Ishikawa (cell line): ENCODE data around the gene PEX1.

Experiments used
- CEBPB ChIP-seq: IDR thresholded peaks from 2 replicates; pipeline ENCODE4 v1.6.1; 2012
- EP300 ChIP-seq: IDR thresholded peaks from 2 replicates; pipeline ENCODE4 v1.6.1; 2012; ENCODE audit warnings: borderline replicate concordance
- FOXM1 ChIP-seq: IDR thresholded peaks from 2 replicates; pipeline ENCODE4 v1.6.1; 2012; ENCODE audit warnings: low read depth, borderline replicate concordance
- RAD21 ChIP-seq: IDR thresholded peaks from 2 replicates; pipeline ENCODE4 v1.6.1; 2012; ENCODE audit warnings: low read depth
- TAF1 ChIP-seq: IDR thresholded peaks from 2 replicates; pipeline ENCODE4 v1.6.1; 2012; ENCODE audit warnings: low read depth, mild to moderate bottlenecking
- YY1 ChIP-seq: IDR thresholded peaks from 2 replicates; pipeline ENCODE4 v1.6.1; 2012; ENCODE audit warnings: low read depth
- TF ChIP-seq, protein P1 (sequence below): IDR thresholded peaks from 2 replicates; pipeline ENCODE4 v1.6.1; 2012; ENCODE audit warnings: low read depth, mild to moderate bottlenecking
- TF ChIP-seq, protein P2 (sequence below): IDR thresholded peaks from 2 replicates; pipeline ENCODE4 v1.6.1; 2012

DNA sequence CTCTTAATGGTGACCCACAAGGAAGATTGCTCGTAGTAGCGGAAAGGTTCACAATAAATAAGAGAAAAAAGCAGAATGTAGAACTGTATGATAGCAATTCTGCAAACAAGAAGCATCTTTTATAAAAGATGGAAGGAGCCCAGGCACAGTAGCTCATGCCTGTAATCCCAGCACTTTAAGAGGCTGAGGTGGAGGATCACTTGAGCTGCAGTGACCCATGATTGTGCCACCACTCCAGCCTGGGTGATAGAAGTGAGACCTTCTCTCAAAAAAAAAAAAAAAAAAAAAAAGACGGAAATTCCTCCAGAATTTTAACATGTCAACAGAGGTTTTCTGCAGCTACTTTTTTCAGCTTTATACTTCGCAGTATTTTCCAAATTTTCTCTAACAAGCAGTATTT is 67.8 kb downstream of the PEX1 start:
- TF ChIP-seq FOXM1 (no peak), CEBPB (no peak), YY1 (no peak), TAF1 (no peak), RAD21 (no peak), EP300 (no peak)
- TF ChIP-seq, protein P1, sequence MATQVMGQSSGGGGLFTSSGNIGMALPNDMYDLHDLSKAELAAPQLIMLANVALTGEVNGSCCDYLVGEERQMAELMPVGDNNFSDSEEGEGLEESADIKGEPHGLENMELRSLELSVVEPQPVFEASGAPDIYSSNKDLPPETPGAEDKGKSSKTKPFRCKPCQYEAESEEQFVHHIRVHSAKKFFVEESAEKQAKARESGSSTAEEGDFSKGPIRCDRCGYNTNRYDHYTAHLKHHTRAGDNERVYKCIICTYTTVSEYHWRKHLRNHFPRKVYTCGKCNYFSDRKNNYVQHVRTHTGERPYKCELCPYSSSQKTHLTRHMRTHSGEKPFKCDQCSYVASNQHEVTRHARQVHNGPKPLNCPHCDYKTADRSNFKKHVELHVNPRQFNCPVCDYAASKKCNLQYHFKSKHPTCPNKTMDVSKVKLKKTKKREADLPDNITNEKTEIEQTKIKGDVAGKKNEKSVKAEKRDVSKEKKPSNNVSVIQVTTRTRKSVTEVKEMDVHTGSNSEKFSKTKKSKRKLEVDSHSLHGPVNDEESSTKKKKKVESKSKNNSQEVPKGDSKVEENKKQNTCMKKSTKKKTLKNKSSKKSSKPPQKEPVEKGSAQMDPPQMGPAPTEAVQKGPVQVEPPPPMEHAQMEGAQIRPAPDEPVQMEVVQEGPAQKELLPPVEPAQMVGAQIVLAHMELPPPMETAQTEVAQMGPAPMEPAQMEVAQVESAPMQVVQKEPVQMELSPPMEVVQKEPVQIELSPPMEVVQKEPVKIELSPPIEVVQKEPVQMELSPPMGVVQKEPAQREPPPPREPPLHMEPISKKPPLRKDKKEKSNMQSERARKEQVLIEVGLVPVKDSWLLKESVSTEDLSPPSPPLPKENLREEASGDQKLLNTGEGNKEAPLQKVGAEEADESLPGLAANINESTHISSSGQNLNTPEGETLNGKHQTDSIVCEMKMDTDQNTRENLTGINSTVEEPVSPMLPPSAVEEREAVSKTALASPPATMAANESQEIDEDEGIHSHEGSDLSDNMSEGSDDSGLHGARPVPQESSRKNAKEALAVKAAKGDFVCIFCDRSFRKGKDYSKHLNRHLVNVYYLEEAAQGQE = no peak
- TF ChIP-seq, protein P2, sequence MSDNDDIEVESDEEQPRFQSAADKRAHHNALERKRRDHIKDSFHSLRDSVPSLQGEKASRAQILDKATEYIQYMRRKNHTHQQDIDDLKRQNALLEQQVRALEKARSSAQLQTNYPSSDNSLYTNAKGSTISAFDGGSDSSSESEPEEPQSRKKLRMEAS = no peak
